Measurements from ENCODE around the gene SPSB4.

SPSB4 gene

DNA sequence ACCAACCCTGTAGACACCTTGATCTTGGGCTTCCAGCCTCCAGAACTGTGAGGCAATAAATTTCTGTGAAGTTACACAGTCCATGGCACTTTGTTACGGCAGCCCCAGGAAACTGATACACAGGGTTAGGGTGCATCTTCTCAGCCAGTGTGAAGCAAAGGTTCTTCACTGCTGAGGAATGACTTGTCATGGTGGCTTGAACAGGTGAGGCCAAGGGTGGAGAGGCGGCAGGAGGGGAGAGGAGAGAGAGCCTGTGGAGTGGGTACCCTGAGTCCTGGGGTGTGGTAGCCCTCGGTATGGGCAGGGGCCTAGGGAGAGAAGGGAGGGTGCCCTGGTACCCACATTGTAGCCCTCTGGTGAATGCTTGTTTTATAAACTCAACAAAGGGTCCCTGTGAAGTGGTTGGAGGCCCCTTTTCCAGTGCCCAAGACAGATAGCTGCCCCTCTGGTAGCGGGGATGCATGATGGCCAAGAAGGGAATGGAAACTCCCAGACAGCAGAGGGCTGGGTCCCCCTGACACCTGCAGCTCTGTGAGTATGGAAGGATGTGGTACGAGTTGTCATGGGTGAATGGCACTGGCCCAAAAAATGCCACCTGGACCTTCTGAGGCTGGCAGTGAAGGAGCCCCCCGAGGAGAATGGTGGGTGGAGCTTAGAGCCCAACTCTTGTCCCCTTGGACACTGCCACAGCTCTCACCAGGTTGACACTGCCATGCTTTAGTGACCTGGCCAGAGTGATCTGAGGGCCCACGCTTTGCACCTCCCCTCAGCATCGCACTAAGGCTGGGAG lies 49.6 kb downstream of the SPSB4 start:
- TF ChIP-seq, protein P1, sequence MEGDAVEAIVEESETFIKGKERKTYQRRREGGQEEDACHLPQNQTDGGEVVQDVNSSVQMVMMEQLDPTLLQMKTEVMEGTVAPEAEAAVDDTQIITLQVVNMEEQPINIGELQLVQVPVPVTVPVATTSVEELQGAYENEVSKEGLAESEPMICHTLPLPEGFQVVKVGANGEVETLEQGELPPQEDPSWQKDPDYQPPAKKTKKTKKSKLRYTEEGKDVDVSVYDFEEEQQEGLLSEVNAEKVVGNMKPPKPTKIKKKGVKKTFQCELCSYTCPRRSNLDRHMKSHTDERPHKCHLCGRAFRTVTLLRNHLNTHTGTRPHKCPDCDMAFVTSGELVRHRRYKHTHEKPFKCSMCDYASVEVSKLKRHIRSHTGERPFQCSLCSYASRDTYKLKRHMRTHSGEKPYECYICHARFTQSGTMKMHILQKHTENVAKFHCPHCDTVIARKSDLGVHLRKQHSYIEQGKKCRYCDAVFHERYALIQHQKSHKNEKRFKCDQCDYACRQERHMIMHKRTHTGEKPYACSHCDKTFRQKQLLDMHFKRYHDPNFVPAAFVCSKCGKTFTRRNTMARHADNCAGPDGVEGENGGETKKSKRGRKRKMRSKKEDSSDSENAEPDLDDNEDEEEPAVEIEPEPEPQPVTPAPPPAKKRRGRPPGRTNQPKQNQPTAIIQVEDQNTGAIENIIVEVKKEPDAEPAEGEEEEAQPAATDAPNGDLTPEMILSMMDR (IDR thresholded peaks at IDR 0.05; ENCODE audit: low read depth, low read length), result no peak
- no peak overlapping the region for H3K4me3 ChIP-seq (ENCODE audit: low read depth, low read length)
- DNase-seq (ENCODE audit: low read depth, low spot score), result no peak
- in situ Hi-C loops (cut with HindIII; ENCODE audit: low sequenced_read_pairs), result no loop called here

DNA sequence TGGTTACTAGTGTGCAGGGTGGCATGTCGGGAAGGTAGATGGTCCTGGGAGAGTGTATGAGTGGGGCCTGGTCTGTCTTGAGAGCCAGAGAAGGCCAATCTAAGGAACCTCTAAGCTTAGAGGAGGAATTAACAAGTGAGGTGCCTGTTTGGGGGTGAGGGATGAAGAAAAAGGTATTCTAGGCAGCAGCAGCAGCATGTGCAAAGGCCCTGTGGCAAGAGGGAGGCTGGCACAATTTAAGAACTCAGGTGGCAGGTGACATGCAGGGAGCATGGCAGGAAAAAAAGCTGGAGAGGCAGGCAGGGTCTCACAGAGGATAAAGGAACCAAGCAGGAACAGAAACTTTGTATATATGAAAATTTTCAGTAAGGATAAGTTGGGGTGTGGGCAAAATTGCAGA lies 51.2 kb downstream of the SPSB4 start:
- TF ChIP-seq, protein P1 (IDR thresholded peaks at IDR 0.05; ENCODE audit: low read depth, low read length), result no peak
- DNase-seq (ENCODE audit: low read depth, low spot score), result no peak
- H3K4me3 ChIP-seq (ENCODE audit: low read depth, low read length), result no peak overlapping the region
- in situ Hi-C loops (cut with HindIII; ENCODE audit: low sequenced_read_pairs), result no loop called here

DNA sequence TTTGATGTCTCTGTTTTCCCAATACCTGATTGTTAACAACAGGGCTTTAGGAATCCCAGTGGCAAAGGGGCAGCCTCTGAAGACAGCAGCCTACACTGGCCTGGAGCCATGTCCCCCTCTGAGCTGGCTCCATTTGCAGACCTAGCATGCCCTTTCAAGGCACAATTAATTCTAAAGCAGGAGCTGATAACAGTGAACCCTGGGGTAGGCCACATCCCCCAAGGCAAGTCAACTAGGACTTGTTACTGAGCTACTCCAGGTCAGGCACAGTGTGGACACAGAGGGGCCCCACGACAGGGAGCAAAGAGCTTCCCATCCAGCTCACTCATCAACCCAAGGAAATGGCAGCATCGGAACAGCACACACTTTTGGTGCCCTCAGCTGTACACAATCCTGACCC lies 51.9 kb downstream of the SPSB4 start:
- DNase-seq (ENCODE audit: low read depth, low spot score), result no peak
- in situ Hi-C loops (cut with HindIII; ENCODE audit: low sequenced_read_pairs), result no loop called here
- no peak overlapping the region for H3K4me3 ChIP-seq (ENCODE audit: low read depth, low read length)
- TF ChIP-seq, protein P1 (IDR thresholded peaks at IDR 0.05; ENCODE audit: low read depth, low read length), result no peak

DNA sequence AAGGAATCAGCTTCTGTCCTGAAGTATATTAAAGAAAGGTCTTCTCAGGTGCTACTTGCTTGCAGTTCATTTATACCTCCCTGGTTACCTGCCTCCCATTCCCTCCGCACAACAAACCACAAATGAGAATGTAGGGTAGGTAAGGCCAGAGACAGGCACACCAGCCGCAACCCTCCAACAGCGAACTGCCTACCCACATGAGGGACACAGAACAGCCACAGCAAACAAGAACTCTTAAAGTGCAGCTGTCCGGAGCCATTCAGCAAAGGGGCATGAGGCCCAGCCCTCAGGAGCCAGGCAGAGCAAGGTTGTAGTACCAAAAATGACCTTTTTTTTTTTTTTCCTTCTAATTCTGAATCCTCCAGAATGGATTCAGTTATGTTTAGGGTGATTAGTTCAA lies 52.4 kb downstream of the SPSB4 start:
- in situ Hi-C loops (cut with HindIII; ENCODE audit: low sequenced_read_pairs), result no loop called here
- DNase-seq (ENCODE audit: low read depth, low spot score), result no peak
- no peak overlapping the region for H3K4me3 ChIP-seq (ENCODE audit: low read depth, low read length)
- TF ChIP-seq, protein P1 (IDR thresholded peaks at IDR 0.05; ENCODE audit: low read depth, low read length), result no peak

DNA sequence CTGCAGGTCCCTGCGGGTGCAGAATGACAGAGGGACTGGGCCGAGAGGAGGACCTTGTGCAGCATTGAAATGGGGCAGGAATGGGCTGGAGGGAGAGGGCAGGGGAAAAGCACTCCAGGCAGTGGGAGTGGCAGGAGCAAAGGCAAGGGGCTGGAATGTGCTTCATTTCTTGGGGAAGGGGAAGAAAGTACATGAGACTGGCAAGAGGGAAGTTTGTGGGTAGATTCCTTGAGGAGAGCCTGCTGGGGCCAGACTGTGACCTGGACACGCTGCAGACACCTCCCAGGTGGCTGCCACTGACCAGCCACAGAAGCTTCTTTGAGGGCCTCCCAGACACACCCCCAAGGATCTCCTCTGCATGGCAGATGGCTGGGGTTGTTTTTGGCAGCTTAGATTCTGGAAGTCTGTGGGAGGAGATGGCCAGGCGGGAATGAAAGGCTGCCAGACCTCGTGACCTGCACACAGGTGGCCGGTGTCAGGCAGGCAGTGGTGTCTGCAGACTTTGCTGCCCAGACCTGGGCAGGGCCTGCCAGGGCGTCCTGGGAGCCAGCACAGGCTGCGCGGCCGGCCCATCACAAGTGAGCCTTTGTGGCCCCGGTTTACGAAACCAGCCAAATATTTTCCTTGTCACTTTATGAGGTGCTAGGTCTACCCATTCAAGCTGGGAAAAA lies 53.1 kb downstream of the SPSB4 start:
- no peak overlapping the region for H3K4me3 ChIP-seq (ENCODE audit: low read depth, low read length)
- in situ Hi-C loops (cut with HindIII; ENCODE audit: low sequenced_read_pairs), result no loop called here
- TF ChIP-seq, protein P1 (IDR thresholded peaks at IDR 0.05; ENCODE audit: low read depth, low read length), result no peak
- no peak for DNase-seq (ENCODE audit: low read depth, low spot score)

DNA sequence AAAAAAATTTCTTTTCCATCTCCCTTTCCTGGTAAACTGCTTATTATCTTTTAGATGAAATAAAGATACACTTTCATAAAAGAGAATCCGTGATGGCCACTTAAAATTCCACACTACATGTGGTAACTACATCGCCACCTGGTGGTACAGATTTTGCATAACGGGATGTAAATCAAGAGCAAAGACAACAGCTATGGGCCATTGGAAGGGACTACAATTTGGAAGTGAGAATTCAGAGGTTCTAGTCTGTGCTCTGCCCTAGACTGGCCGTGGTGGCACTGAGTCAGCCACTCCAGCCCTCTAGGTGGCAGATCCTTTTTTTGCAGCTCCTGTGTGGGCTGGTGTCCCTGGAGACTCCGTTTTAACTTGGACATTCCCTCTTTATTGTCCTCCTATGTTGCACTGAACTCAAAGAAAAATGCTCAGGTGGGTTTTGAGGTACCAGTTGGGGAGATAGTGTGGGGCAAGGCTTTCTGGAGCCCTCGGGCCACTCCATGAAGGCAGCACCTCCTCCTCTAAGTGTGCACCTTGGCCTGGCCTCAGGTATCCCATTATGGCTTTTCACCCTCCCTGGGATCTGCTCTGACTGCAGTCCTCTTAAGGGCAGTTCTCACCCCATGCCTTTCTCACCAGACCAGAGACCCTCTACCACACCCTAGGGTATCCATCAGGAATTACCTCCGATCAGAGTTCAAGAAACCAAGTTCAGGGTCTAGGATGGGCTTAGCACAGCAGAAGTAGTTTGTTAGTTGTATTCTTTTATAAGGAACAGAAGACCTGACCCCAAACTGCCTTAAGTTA lies 54.9 kb downstream of the SPSB4 start:
- in situ Hi-C loops (cut with HindIII; ENCODE audit: low sequenced_read_pairs), result no loop called here
- TF ChIP-seq, protein P1 (IDR thresholded peaks at IDR 0.05; ENCODE audit: low read depth, low read length), result peak; percentile 72
- H3K4me3 ChIP-seq (ENCODE audit: low read depth, low read length), result no peak overlapping the region
- peak; percentile 87 for DNase-seq (ENCODE audit: low read depth, low spot score)

All from astrocyte of the spinal cord (primary cell).